Left kidney (tissue), 8 donors: Measurements from ENCODE around the gene LDLRAP1. TPM values are rescaled to one million over a fixed set of nuclear protein-coding genes. Genes with fewer than 3 reads are reported as not detected.
"Not testable (repeated sequence)": the region's sequence is repeated elsewhere in the genome, so short reads cannot be mapped to it uniquely, and the experiment has no call there.

Experiments
- DNase-seq: peaks from one replicate; pipeline ENCODE4 v3.0.0-alpha.2; 2013
- long read RNA-seq, 8 donors: transcript quantifications; one replicate each; lab custom pipeline, GENCODE V29; 2026
- polyA plus RNA-seq: library from polyadenylated mRNA; unstranded; fragments of 120-200 nt; gene quantifications from one replicate; pipeline ENCODE4 v1.2.1, GENCODE V29; 2013; ENCODE audit not compliant: insufficient read length

The LDLRAP1 gene
- polyA plus RNA-seq, result 12.9 TPM
- long read RNA-seq, donor 1, partial matches to known transcripts, result 0 of 4 reads
- long read RNA-seq, donor 1, other reads (novel, unspliced or antisense), result 0 of 4 reads
- long read RNA-seq, donor 2, partial matches to known transcripts, result 0 of 3 reads
- long read RNA-seq, donor 2, other reads (novel, unspliced or antisense), result 0 of 3 reads
- long read RNA-seq, donor 3, partial matches to known transcripts, result 0 of 1 reads
- long read RNA-seq, donor 3, other reads (novel, unspliced or antisense), result 0 of 1 reads
- long read RNA-seq, donor 4, result 0 reads
- long read RNA-seq, donor 5, transcript LDLRAP1-201 (9 exons, 2,940 nt), result major isoform, 5 of 5 reads
- long read RNA-seq, donor 5, partial matches to known transcripts, result 0 of 5 reads
- long read RNA-seq, donor 5, other reads (novel, unspliced or antisense), result 0 of 5 reads
- long read RNA-seq, donor 6, partial matches to known transcripts, result 0 of 1 reads
- long read RNA-seq, donor 6, other reads (novel, unspliced or antisense), result 0 of 1 reads
- long read RNA-seq, donor 7, partial matches to known transcripts, result 0 of 3 reads
- long read RNA-seq, donor 7, other reads (novel, unspliced or antisense), result 0 of 3 reads
- long read RNA-seq, donor 8, partial matches to known transcripts, result 0 of 3 reads
- long read RNA-seq, donor 8, other reads (novel, unspliced or antisense), result 0 of 3 reads

GRCh38 chr1:25543425-25544242, at the start of gene LDLRAP1:
LDLRAP1 (plus strand) TSS chr1:25543606; CDS start chr1:25543699, 93 bp downstream.
- no peak for DNase-seq

- no peak for DNase-seq
These were observed 48.5 kb upstream of the LDLRAP1 start for GRCh38 chr1:25494952-25495351.

- DNase-seq, result no peak
These were observed 42.7 kb upstream of the LDLRAP1 start for GRCh38 chr1:25500694-25501093.

DNA sequence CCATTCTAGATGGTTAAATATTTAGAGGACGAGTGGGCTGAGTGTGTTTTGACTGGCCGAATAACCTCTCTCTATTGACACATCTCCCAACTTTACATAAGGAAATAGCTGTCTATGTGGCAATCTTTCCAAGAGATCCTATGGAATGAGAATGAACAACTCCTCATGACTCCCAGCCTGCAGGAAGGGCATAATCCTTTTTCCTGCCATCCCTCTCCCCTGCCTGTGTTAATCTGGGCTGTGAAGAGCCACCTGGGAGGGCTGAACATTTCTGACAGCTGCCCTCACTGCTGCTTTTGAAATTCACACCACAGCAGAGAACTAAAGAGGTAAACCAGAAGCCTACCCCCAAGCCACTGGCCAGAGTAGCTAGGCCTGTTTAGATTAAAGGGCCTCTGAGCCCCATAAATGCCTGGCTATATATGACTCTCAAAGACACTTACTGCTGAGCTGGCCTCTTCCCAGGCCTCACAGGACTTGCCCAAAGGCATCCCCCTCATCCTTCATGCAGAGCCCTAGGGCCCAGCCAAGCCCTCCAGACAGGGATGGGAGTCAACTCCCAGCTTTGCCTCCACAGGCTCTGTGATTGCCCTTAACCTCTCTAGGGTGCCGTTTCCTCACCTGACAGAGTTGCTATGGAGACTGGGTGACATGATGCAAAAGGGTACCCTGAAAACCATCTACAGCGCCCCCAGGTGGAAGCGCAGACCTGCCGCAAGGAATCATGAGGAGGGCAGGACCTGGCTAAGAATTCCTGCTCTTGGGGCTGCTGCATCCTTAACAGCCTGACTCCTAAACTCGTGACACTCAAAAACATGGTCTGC, 42.0 kb upstream of the LDLRAP1 start:
- DNase-seq, result no peak

GRCh38 chr1:25502957-25503356, 40.4 kb upstream of the LDLRAP1 start:
- DNase-seq, result no peak

DNA sequence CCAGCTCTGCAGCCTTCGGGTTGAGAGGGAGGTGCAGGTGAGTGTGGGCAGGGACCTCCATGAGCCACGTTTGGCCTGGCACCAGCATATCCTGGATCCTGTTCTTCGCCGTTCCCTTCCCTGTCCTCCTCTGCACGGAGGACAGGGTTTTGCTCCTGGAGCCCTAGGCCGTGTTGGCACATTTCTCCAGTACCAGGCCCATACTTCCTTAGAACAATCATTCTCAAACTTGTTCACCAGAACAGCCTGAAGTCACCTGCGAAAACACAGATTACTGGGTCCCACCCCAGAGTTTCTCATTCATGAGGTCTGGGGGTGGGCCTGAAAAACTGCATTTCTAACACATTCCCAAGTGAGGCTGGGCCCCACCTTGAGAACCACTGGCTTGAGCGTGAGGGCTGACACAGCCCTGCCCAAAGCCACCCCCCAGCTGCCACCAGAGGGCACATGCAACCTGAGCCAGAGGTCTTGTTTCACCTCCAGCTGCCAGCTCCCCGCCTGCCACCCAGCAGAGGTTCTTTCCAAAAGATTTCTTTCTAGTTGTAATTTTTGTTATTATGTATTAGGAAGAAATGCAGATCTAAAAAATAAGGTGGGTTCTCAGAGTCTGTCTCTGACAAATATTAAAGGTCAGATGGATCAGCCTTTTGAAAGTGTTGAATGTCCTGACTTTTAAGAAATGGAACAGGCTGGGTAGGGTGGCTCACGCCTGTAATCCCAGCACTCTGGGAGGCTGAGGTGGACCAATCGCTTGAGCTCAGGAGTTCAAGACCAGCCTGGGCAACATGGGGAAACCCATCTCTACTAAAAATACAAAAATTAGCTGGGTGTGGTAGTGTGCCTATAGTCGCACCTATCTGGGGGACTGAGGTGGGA, 39.6 kb upstream of the LDLRAP1 start:
- DNase-seq, result peak; percentile 50

DNA sequence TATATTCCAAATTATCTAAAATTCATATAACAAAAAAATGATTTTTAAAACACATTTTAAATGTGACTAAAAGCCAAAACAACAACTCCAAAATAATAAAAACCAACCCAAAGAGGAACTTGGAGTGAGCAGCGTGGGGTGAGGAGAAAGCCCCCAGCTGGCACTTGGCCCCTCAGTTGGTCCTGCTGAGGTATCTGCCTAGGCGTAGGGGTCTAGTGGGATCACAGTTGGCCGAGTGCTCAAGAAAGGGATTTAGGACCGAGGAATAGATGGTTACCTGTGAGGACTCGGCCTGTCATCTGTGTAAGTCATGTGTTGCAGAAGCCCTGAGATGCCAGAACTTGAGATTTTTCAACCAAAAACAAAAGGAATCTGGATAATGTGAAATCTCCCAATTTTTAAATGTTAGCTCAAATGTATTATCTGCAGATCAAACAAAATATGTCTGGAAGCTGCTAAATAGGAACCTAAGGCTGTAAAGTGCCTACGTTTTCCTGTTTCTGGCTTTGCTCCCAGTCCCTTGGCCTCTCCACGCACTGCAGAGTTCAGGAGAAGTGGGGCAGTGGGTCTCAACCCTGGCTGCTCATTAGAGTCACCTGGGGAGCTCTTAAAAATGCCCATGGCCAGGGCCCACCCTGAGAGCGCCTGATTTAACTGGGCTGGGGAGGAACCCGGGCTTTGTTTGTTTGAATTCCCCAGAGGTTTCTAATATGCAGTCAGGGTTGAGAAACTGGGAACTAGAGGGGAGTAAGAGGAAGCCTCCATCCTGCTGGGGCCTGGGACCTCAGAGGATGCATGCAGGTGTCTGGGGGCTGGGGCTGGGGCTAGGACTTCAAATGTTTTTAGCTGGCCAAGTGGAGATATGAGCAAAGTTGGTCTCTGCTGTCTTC, 38.5 kb upstream of the LDLRAP1 start:
- no peak for DNase-seq

GRCh38 chr1:25505656-25506385, 37.6 kb upstream of the LDLRAP1 start:
- no peak for DNase-seq

DNA sequence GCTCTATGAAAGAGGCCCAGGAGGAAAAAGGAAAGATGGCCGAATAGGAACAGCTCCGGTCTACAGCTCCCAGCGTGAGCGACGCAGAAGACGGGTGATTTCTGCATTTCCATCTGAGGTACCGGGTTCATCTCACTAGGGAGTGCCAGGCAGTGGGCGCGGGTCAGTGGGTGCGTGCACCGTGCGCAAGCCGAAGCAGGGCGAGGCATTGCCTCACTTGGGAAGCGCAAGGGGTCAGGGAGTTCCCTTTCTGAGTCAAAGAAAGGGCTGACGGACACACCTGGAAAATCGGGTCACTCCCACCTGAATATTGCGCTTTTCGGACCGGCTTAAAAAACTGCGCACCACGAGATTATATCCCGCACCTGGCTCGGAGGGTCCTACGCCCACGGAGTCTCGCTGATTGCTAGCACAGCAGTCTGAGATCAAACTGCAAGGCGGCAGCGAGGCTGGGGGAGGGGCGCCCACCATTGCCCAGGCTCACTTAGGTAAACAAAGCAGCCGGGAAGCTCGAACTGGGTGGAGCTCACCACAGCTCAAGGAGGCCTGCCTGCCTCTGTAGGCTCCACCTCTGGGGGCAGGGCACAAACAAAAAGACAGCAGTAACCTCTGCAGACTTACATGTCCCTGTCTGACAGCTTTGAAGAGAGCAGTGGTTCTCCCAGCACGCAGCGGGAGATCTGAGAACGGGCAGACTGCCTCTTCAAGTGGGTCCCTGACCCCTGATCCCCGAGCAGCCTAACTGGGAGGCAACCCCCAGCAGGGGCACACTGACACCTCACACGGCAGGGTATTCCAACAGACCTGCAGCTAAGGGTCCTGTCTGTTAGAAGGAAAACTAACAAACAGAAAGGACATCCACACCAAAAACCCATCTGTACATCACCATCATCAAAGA, 36.6 kb upstream of the LDLRAP1 start:
- DNase-seq, result not testable (repeated sequence)

- no peak for DNase-seq
These were observed 29.7 kb upstream of the LDLRAP1 start for GRCh38 chr1:25513666-25514065.

GRCh38 chr1:25515033-25515432, 28.4 kb upstream of the LDLRAP1 start:
- DNase-seq, result no peak

DNA sequence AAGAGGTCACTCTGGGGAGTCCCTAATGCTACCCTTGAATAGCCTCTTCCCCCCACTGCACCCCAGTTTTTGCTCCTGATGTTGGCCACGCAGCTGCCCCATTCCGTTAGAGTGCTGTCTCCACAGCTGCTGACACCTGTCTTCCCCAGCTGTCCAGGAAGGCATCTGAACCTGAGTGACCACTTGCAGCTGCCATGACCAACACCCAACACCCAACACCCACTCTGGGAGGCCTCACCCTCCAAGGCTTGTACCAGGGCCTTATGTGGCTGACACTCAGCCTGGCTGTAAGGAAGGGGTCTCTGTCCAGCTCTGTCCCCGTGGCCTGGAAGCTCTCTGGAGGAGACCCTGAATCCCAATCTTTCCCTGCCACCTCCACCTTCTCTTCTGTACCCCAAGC, 26.7 kb upstream of the LDLRAP1 start:
- DNase-seq, result no peak

- peak; percentile 22 for DNase-seq
These were observed 25.7 kb upstream of the LDLRAP1 start for GRCh38 chr1:25517476-25518394.

GRCh38 chr1:25519624-25520023, 23.8 kb upstream of the LDLRAP1 start:
- DNase-seq, result no peak

DNA sequence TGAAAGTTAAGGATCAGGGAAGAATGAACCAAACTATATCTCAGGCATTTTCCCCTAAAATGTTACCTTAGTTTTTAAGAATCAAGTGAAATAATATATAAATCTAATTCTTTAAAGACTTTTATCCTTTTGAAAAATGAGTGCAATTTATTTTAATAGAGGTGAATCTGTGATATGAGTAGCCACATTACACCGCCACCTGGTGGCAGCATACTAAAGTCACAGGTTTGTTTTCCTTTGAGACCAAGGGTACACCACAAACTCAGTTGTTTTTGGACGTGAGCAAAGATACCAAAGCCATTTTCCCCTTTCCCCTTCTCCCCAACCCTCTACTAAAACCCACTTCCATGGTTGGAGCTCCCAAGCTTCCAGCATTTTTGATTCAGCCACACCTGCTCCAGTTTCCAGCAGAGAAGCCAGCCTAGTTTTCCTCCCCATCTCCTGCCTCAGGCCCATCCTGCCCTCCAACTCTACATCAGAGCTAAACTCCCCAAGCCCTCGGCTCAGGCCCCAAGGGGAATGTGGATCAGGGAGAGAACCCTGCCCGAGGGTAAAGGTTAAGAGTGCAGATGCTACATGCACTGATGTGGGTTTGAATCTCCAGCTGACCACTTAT, 22.9 kb upstream of the LDLRAP1 start:
- DNase-seq, result peak; percentile 51

DNA sequence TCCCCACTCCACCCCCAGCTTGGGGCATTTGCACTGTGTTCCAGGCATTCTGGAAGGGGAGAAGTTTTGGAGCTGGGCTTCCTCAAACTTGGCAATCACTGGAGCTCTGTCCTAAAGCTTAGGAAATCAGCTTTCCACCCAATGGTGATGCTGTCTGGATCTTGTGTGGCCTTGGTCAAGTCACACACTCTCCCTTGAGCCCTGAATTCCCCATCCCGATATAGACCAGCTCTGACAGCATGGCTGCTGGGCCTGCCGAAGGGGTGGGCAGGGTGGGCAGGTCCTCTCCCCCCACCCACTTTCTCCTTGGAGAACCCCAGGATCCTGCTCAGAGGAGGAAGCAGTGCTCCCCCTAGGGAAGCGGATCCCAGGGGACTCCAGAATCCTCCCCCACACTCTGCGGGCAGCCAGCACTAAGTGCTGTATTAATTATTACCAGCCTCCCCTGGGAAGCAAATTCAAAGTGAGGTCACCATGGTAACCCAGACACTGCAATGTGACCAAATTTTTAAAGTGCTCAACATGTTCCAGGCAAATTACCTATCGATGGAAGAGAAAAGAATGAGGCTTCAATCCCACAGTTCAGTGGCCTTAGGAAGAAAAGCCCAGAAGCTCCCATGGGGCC, 21.3 kb upstream of the LDLRAP1 start:
- no peak for DNase-seq
